Measurements from ENCODE around the gene RC3H2. TPM values are rescaled to one million over a fixed set of nuclear protein-coding genes. Genes with fewer than 3 reads are reported as not detected.

RC3H2 gene
- total and polyA plus RNA-seq, 2 of the 8 experiments (the other 6 are each of a cell fraction or from before 2014, with no cell fraction given) = 11.2 to 38.4 TPM

- no peak for TF ChIP-seq GTF2F1 (IDR thresholded peaks at IDR 0.05; ENCODE audit: borderline replicate concordance, low read depth, low read length)
- TF ChIP-seq MAFK (IDR thresholded peaks at IDR 0.05; ENCODE audit: low read depth, low read length) = no peak
- TF ChIP-seq KDM4A (IDR thresholded peaks at IDR 0.05; ENCODE audit: low read depth, low read length, severe bottlenecking) = no peak
- TF ChIP-seq RAD21 (IDR thresholded peaks at IDR 0.05 in 1 of 2, conservative IDR thresholded peaks at IDR 0.05 in 1 of 2; ENCODE audit: low read depth in 2 of 2, low read length in 2 of 2) = no peak
- TF ChIP-seq, protein P1, sequence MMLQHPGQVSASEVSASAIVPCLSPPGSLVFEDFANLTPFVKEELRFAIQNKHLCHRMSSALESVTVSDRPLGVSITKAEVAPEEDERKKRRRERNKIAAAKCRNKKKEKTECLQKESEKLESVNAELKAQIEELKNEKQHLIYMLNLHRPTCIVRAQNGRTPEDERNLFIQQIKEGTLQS (IDR thresholded peaks at IDR 0.05; ENCODE audit: insufficient read depth, low read depth, low read length) = no peak
Measured at GRCh38 chr9:122837266-122837850, 67.8 kb downstream of the RC3H2 start (continued).
